Measurements from ENCODE around the gene RSBN1L.
"Not testable (repeated sequence)": the region's sequence is repeated elsewhere in the genome, so short reads cannot be mapped to it uniquely, and the experiment has no call there.

RSBN1L gene

DNA sequence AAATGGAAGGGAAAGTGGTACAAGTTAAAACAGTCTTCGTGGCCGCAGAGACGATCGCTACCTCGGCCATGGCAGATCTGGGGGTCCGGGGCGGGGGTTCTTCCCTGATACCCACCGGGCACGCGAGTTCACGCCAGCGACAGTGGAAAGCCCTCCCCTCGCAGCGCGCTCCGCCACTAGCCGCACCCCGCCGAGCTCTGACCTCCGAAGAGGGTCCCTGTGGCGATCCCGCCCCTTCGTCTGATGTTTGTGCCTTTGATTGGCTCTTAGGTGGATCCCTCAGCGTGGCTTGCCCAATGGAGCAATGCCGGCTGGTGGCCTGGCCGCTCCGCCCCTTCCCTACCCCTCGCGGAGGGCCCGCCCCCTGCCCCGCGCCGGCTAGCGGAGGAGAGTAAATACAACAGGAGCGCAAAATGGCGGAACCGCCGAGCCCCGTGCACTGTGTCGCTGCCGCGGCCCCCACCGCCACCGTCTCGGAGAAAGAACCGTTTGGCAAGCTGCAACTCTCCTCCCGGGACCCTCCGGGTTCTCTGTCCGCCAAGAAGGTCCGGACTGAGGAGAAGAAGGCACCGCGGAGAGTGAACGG is at the start of gene RSBN1L:
Gene RSBN1L, plus strand, starts transcription at position 403 of the 586 bp plus-strand sequence. Its CDS starts 11 bp downstream, at position 414.
- Mint-ChIP-seq H3K9me3 (no peaks in the 10 kb centered on the region), H3K27ac (peak within 1 kb of the TSS; percentile 95), H3K36me3 (peaks cover 8% of the 10 kb centered on the region), H3K4me3 (peak within 1 kb of the TSS; percentile 96), H3K4me1 (peaks cover 52% of the 10 kb centered on the region), H3K27me3 (no peaks in the 10 kb centered on the region)
- ATAC-seq = peak; percentile 99

DNA sequence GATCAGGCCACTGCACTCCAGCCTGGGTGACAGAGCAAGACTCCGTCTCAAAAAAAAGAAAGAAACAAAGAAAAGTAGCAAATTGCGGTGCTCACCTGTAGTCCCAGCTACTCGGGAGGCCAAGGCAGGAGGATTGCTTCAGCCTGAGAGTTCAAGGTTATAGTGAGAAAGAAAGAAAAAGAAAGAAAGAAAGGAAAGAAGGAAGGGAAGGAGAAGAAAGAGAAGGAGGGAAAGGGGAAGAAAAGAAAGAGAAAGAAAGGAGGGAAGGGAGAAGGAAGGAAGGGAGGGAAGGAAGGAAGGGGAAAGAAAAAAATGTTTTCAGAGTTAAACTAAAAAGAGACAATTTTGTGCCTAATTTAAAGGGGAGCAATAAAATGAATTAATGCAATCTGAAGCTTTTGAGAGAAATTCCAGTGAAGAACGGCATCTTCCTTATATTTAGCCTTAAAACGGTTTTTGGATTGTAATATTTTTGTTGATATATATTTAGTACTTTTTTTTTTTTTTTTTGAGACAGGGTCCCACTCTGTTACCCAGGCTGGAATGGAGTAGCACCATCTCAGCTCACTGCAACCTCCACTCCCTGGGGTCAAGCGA is 47.4 kb upstream of the RSBN1L start:
- no peak for ATAC-seq
- Mint-ChIP-seq H3K9me3 (no peaks in the 10 kb centered on the region), H3K4me3 (no peak overlapping the region), H3K27me3 (no peaks in the 10 kb centered on the region), H3K4me1 (no peaks in the 10 kb centered on the region), H3K36me3 (peaks cover 14% of the 10 kb centered on the region), H3K27ac (no peak overlapping the region)

DNA sequence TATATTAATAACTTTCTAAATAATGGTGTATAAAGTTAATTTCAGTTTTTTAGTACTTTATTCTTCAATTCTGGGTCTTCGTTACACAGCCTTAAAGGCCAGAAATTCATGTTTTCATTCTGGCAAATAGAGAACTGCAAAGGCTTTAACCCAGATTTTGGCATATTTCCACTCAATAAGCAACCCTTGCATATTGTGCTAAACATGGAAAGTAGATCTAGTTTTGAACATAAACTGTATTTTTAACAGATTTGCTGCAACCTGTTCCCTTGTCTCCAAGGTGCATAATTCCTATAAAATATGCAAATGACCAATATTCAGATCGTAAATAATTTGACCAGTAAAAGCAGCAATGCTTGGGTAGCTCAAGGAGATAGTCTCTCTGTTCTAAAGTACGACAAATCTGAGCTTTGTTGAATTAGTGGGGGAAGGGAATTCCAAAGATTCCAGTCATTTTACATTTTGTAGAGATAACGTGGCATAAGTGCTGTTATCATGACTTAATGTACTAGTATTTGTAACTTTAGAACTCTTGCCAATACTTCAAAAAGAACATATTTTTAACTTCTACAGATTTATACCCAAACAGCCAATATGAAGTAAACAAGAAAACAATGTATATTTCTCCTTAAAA is 46.4 kb upstream of the RSBN1L start:
- no peak overlapping the region for H3K4me3 Mint-ChIP-seq
- peaks cover 7% of the 10 kb centered on the region for H3K36me3 Mint-ChIP-seq
- H3K27me3 Mint-ChIP-seq = no peaks in the 10 kb centered on the region
- H3K9me3 Mint-ChIP-seq = no peaks in the 10 kb centered on the region
- H3K4me1 Mint-ChIP-seq = no peaks in the 10 kb centered on the region
- H3K27ac Mint-ChIP-seq = no peak overlapping the region
- ATAC-seq = no peak

DNA sequence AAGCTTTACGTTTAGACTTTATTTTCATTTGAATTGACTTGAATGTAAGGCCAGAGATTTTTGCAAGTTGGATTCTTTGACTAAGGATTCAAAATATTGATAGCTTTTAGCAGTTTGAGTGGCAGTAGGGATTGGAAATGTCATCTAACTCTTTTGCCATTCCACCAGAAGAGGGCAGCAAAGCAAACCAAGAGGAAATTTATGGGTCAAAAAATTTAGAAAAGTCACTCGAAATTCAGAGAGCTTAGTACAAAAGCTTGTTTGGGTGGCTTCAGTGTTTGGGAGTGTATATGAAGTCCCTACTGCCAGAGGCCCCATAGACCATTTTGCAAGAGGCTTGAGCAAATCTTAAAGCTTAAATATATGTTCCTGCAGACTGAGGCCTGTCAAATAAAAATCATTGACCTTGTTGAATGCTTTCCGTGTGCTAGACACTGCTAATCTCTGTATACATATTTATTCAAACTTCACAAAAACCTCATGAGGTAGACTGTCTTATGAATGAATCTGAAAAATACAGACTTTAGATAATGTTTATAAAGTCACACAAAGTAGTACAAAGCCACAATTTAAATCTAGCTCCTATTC is 44.6 kb upstream of the RSBN1L start:
- Mint-ChIP-seq H3K36me3 (peaks cover 10% of the 10 kb centered on the region), H3K4me1 (no peaks in the 10 kb centered on the region), H3K9me3 (no peaks in the 10 kb centered on the region), H3K27ac (no peak overlapping the region), H3K27me3 (no peaks in the 10 kb centered on the region), H3K4me3 (no peak overlapping the region)
- ATAC-seq = no peak

DNA sequence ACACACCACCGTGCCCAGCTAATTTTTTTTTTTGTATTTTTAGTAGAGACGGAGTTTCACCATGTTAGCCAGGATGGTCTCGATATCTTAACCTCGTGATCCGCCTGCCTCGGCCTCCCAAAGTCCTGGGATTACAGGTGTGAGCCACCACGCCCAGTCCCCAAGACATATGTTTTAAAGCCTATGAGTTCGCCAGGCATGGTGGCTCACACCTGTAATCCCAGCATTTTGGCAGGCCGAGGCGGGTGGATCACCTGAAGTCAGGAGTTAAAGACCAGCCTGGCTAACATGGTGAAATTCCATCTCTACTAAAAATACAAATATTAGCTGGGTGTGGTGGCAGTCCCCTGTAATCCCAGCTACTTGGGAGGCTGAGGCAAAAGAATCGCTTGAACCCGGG is 43.4 kb upstream of the RSBN1L start:
- not testable (repeated sequence) for ATAC-seq, H3K4me3 Mint-ChIP-seq, H3K4me1 Mint-ChIP-seq, H3K9me3 Mint-ChIP-seq, H3K27me3 Mint-ChIP-seq, H3K27ac Mint-ChIP-seq
- peaks cover 10% of the 10 kb centered on the region for H3K36me3 Mint-ChIP-seq

DNA sequence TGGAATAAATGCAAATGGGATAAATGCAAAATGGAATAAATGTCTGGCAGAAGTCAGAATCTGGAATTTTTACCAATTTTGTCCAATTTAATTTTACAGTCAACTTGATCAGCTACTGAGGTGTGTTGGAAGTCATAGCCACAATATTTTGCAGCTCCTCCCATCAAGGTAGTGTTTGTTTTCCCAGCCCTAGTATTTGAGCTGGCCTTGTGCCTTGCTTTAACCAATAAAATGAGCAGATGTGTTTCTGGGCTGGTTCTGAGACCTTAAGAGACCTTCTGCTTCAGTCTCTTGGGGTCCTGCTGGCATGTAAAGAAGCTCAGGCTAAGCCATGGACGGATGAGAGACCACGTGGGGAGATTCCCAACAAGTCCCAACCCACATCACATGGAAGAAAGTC is 42.7 kb upstream of the RSBN1L start:
- Mint-ChIP-seq H3K27me3 (no peaks in the 10 kb centered on the region), H3K27ac (no peak overlapping the region), H3K4me1 (no peaks in the 10 kb centered on the region), H3K36me3 (peaks cover 10% of the 10 kb centered on the region), H3K9me3 (no peaks in the 10 kb centered on the region), H3K4me3 (no peak overlapping the region)
- ATAC-seq = no peak

DNA sequence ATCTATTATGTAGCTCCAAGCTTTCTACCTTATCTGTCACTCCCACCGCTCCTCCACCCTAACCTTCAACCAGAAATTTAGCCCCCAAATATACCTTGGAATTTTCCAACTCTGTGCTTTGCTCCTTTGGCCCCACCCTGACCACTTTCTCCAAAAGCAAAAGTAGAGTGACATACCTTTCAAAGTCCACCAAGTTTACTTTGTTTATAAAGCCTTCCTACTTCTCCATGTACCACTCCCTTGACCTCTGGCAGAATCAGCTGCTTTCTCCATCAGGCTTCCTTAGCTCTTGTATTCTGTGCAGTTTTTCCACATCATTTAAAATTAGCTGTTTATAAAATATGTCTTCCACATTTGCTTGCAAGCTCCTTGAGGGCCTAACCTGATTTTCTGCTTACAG is 40.9 kb upstream of the RSBN1L start:
- Mint-ChIP-seq H3K27me3 (no peaks in the 10 kb centered on the region), H3K9me3 (no peaks in the 10 kb centered on the region), H3K4me3 (no peak overlapping the region), H3K4me1 (no peaks in the 10 kb centered on the region), H3K27ac (no peak overlapping the region), H3K36me3 (peaks cover 10% of the 10 kb centered on the region)
- no peak for ATAC-seq

DNA sequence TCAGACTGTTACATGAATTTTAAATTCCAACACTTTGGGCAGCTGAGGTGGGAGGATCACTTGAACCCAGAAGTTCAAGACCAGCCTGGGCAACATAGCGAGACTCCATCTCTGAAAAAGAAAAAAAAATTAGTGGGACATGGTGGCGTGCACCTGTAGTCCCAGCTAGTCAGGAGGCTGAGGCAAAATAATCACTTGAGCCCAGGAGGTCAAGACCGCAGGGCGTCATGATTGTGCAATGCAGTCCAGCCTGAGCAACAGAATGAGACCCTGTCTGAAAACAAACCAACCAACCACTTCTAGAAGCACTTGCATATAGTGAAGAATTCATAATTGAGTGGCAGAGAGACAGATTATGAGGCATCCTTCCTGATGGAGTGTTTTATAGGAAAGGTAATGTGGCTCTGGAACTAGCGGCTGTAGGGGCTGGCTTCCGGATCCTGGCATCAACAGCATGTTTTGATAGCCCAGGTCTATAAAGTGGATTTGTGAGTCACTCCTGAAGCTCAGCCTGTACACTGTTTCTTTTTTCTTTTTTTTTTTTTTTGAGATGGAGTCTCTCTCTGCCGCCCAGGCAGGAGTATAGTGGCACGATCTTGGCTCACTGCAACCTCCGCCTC is 40.3 kb upstream of the RSBN1L start:
- no peak overlapping the region for H3K27ac Mint-ChIP-seq
- no peak for ATAC-seq
- no peaks in the 10 kb centered on the region for H3K9me3 Mint-ChIP-seq
- peaks cover 10% of the 10 kb centered on the region for H3K36me3 Mint-ChIP-seq
- H3K4me3 Mint-ChIP-seq = no peak overlapping the region
- H3K27me3 Mint-ChIP-seq = no peaks in the 10 kb centered on the region
- H3K4me1 Mint-ChIP-seq = no peaks in the 10 kb centered on the region

DNA sequence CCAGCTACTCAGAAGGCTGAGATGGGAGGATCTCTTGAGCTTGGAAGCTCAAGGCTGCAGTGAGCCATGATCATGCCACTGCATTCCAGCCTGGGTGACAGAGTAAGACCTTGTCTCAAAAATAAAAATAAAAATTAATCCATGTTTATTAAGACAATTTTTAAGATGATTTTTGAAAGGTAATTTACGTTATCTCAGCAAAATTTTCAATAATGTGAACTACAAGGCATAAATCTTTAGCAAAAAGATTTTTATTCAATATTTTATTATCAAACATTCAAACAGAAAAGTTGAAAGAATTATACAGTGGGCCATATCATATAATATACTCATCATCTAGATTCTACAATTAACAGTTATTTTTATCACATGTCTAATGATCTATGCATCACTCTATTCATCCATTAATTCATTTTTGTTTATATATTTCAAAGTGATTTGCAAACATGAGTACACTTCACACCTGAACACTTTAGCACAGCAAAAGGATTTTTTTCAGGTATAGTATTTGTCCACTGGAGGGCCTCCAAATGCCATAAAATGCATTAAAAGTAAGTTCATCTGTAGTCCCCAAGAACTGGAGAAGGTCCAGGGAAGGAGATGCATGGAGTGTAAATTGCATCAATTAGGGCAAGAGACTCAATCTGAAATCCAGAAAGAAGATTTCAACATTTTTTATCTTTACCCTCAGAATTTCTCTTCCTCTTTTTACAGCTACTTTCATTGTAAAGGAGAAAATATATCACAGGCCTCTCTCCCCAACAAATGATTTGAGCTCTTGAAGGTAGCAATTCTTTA is 38.6 kb upstream of the RSBN1L start:
- H3K27ac Mint-ChIP-seq = no peak overlapping the region
- H3K9me3 Mint-ChIP-seq = no peaks in the 10 kb centered on the region
- H3K4me3 Mint-ChIP-seq = no peak overlapping the region
- peaks cover 12% of the 10 kb centered on the region for H3K36me3 Mint-ChIP-seq
- no peaks in the 10 kb centered on the region for H3K4me1 Mint-ChIP-seq
- no peaks in the 10 kb centered on the region for H3K27me3 Mint-ChIP-seq
- ATAC-seq = no peak

DNA sequence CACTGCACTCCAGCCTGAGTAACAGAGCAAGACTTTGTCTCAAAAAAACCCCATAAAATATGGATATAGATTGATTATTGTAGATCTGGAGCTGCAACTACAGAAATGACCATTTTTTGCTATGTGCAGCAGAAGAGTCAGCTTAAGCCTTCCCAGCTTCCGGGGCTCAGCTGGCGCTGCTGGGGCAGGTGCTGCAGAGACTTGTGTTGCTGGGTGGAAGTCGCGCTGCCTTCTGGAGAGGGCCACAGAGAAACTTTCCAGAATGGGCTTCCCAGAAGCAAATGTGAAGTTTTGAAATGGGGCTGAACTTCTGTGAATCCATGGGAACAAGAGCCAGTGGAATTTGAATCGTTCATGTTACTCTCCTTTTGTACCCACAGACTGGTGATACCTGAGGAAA is 37.3 kb upstream of the RSBN1L start:
- Mint-ChIP-seq H3K27ac (no peak overlapping the region), H3K4me1 (no peaks in the 10 kb centered on the region), H3K4me3 (no peak overlapping the region), H3K9me3 (no peaks in the 10 kb centered on the region), H3K36me3 (peaks cover 17% of the 10 kb centered on the region), H3K27me3 (no peaks in the 10 kb centered on the region)
- no peak for ATAC-seq

DNA sequence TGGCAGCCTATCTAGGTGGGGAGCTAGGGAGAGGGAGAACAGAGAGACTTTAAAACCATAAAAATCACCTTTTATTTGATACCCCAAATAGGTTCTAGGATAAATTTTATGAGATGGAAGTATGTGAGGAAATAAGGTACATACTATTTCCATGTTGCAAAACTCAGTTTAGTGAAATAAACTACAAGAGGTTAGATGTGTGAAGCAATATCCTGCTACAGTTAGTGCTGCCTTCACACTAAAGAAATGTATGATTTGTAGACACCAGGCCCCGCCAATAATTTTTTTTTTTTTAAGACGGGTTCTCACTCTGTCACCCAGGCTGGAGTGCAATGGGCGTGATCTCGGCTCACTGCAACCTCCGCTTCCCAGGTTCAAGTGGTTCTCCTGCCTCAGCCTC is 34.4 kb upstream of the RSBN1L start:
- no peaks in the 10 kb centered on the region for H3K9me3 Mint-ChIP-seq

DNA sequence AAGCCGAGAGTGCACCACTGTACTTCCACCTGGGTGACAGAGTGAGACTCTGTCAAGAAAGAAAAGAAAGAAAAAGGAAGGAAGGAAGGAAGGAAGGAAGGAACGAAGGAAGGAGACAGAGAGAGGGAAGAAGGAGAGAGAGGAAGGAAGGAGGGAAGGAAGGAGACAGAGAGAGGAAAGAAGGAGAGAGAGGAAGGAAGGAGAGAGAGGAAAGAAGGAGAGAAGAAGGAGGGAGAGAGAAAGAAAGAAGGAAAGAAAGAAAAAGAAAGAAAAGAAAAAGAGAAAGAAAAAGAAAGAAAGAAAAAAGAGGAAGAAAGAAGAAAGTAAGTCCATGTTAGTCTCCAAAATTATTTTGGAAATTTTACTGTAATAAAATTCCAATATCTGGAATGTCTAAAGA is 33.4 kb upstream of the RSBN1L start:
- no peaks in the 10 kb centered on the region for H3K9me3 Mint-ChIP-seq
- no peak overlapping the region for H3K27ac Mint-ChIP-seq
- H3K4me3 Mint-ChIP-seq = no peak overlapping the region
- H3K4me1 Mint-ChIP-seq = no peaks in the 10 kb centered on the region
- H3K36me3 Mint-ChIP-seq = peaks cover 7% of the 10 kb centered on the region
- H3K27me3 Mint-ChIP-seq = no peaks in the 10 kb centered on the region
- no peak for ATAC-seq

More for the DNA sequence above, 34.4 kb upstream of the RSBN1L start:
- Mint-ChIP-seq H3K27ac (no peak overlapping the region), H3K4me3 (no peak overlapping the region), H3K4me1 (no peaks in the 10 kb centered on the region), H3K27me3 (no peaks in the 10 kb centered on the region), H3K36me3 (peaks cover 7% of the 10 kb centered on the region)
- ATAC-seq = no peak

DNA sequence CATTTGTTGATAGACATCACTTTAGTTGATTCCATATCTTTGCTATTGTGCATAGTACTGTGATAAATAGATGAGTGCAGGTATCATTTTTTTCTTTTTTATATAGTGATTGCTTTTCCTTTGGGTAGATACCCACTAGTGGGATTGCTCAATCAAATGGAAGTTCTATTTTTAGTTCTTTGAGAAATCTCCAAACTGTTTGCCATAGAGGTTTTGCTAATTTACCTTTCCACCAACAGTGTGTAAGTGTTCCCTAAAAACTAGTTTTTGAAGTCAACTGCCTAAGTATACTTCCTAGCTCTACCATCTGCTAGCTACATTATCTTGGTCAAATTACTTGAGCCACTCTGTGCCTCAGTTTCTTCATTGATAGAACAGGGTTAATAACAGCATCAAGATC is 31.5 kb upstream of the RSBN1L start:
- Mint-ChIP-seq H3K36me3 (peaks cover 7% of the 10 kb centered on the region), H3K4me3 (no peak overlapping the region), H3K4me1 (no peaks in the 10 kb centered on the region), H3K27me3 (no peaks in the 10 kb centered on the region), H3K27ac (no peak overlapping the region), H3K9me3 (no peaks in the 10 kb centered on the region)
- no peak for ATAC-seq

DNA sequence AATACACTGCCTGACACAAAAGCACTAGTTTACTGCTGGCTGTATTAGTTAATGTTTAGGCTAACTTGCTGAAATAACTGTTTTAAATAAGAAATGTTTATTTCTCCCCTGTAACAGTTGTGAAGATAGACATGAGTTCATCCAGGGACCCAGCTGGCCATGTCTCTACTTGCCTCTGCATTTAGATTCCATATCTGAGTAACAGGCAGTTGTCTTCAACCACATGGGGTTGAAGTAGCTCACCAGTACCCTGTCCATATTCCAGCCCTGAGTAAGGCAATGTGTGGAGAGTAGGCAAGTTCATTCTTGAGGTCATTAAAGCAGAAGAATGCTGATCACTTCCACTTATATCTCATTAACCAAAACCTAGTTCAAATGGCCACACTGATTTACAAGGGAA is 31.1 kb upstream of the RSBN1L start:
- Mint-ChIP-seq H3K27ac (no peak overlapping the region), H3K4me1 (no peaks in the 10 kb centered on the region), H3K36me3 (peaks cover 7% of the 10 kb centered on the region), H3K27me3 (no peaks in the 10 kb centered on the region), H3K4me3 (no peak overlapping the region), H3K9me3 (no peaks in the 10 kb centered on the region)
- ATAC-seq = no peak
